ENCODE data around the gene G6PC3.

GRCh38 chr17:44030482-44030881 is 40.1 kb upstream of the G6PC3 start:
- TF ChIP-seq POLR2A (IDR thresholded peaks at IDR 0.05; ENCODE audit: low read depth, low read length) (no peak), TAF1 (IDR thresholded peaks at IDR 0.05; ENCODE audit: borderline replicate concordance, low read depth, low read length) (no peak), POLR2AphosphoS5 (IDR thresholded peaks at IDR 0.05; ENCODE audit: low read depth, low read length) (no peak)
